ENCODE results near the gene INVS.

- TF ChIP-seq POLR2A (IDR thresholded peaks at IDR 0.05) (no peak), CTCF (IDR thresholded peaks at IDR 0.05) (no peak)
These were observed 121.9 kb downstream of the INVS start for GRCh38 chr9:100220936-100221335.

All from testis (tissue), 2 donors.